OCI-M1 (cell line): ENCODE data around the gene USH1C.

Source experiments
- DNase-seq: peaks from one replicate; lab custom pipeline; 2025; lab: John Stamatoyannopoulos, UW

USH1C gene

DNA sequence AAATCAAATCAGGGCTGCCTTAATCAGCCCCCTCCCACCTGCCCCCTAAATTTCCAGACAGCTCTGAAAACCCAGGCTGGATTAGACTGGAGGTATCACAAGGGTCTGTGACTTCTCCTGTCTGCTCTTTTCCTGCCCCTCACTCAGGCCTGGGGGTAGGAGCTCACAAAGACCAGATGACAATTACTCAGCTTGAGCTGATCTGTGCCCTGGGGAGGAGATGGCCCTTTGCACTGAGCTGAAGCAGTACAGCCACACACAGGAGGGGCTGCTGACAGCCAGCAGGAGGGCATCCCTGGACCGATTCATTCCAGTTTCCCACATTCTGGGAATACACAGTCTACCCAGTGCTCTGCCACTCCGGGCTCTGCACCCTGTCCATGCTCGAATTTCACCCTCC is 71.7 kb downstream of the USH1C start:
- DNase-seq, result no peak

DNA sequence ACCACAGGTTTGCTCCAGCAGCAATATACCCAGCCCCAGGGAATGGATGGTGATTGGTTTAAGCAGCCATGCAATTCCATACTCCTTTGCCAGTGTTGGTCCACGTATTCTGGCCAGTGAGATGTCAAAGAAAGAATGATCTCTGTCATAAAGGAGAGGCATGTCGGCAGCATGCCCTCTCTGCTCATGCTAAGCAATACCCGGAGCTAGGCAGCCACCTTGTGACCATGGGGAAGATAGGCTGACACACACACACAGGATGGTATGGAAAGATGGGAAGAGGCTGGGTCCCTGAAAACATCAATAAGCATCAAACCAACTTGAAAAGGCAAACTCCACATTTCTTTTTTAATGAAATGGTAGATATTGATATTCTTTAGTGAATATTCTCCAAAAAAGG is 72.7 kb downstream of the USH1C start:
- DNase-seq, result no peak

DNA sequence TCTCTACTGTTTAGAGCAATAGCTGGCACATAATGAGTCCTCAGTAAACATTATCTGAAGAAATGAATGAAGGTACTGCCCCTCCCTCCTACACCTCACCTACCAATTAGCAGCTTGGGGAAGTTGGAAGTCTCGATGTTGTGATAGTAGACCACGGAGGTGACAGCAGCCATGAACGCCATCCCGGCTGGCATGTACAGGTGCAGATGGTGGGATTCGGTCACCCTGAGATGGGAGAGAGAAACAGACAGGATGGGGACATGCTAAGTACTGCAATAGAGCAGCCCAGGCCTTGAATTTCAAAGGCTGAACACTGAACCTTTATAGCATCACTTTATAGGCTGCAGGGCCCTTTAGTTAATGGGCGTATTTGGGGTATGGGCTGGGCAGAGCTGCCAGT is 74.2 kb downstream of the USH1C start:
- no peak for DNase-seq

DNA sequence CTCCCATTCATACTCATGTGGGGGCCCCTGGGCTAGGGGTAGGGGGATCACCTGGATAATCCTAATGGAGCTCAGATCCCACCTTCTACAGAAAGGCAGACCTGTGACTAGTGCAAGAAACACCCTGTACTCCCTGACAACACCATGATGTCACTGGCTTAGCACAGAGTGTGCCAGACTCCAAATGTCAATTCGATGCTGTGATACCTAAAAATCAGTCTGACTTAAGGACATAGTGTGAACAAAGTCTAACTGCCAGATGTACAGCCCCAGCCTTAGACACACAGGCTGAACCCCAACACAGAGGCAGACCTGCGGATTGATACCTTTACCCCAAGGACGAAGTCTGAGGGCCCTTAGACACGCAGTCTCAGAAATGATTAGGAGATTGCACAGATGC is 76.1 kb downstream of the USH1C start:
- DNase-seq, result no peak

DNA sequence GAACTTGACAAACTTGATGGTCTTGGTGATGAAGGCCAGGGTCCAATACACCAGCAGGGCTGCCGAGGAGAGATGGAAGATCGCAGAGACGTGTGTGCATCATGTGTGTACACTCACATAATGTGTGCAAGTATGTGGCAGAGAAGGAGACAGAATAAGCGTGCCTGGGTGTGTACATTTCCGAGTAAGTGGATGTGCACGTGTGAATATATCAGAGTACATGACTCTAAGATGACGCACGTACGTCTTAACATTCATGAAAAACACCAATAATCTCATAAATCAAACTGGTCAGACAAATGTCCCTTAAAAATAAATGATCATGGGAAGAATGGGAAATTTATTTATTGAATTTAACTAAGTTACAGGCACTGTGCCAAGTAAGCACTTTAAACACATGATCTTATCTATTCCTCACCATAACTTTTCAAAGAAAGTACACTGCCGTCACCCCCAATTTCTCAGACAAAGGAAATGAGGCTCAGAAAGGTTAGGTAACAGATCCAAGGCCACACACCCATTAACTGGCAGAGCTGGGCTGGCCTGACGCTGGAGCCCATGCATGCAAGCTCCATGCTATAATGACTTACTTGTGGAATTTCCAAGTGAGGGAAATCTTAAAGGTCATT is 80.6 kb downstream of the USH1C start:
- DNase-seq, result no peak

DNA sequence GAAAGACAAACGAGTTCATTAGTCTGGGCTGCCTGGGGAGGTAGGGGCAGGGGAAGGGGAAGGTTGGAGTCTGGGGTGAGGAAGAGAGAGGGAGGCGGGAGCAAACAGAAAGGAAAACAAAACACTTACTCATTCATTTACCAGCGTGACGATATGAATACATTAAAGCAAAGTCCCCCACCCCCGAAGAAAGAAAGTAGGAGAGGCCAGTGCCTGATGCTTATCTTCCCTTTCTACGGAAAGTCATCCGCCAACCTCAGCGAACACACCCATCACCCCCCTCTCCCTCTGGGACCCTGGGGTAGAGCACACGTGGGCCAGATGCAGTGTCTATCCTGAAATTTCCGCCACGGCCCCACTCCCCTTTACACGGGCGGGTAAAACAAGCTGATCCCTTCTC is 81.3 kb downstream of the USH1C start:
- no peak for DNase-seq

DNA sequence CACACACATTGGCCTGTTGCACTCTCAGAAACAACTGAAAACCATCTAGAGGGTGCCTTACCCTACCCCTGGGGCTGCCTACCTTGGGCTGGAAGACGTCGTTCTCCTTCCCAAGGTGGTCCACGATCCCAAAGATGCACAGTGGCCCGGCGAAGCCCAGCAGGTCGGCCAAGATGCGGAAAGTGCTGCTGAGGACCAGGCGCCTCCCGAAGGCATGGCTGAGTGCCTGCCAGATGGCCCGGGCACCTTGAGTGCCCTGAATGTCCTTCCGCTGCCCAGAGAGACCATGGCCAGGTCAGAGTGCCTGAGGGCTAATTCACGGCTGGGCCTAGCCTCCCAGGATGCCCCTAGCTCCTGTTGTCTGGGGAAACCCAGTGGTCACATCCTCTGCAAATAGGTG is 83.8 kb downstream of the USH1C start:
- DNase-seq, result no peak

DNA sequence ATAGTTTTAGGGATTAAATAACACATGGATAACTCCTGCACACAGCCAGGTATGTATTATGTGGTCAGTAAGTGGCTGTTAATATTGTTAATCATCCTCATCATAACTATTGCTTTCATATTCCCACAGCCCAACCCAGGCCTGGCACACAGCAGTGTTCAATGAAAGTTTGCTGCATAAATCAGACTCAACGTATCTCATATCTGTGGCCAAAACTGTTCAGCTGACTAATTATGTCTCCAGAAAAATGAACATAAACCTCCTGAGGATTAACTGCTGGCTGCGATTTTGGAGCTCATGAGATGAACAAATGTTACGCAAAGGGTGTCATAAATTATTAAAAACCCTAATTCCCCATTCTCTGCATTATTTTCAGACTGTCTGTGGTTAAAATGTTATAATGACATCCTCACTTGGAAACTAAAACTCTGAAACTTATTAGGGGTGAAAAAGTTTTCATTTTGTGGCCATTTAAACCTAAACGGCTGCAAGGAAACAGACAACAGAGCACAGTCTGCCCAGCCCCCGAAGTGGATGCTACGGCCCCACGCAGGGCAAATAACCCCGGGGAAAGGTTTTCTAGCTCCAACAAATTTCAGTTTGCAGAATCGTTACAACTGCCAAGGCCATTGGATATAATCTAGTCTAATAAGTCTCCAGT is 84.8 kb downstream of the USH1C start:
- no peak for DNase-seq

DNA sequence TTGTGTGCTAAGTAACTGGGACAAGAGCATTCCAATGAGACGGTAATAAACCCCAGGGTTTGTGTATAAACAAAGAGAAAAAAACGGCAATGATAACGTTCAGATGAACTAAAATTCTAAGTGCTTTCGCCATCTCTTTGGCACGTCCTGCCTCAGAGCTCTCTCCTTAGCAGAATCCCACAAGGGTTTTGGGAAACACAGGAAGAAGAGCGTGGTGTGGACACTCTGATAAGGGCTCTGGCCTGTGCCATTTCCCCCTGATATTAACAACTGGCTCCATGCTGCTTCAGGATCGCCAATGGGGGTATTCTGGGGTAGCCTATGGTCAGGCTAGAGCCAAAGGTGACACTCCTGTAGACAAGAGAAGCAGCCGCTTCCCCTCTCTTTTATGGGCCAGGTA is 85.9 kb downstream of the USH1C start:
- DNase-seq, result no peak

DNA sequence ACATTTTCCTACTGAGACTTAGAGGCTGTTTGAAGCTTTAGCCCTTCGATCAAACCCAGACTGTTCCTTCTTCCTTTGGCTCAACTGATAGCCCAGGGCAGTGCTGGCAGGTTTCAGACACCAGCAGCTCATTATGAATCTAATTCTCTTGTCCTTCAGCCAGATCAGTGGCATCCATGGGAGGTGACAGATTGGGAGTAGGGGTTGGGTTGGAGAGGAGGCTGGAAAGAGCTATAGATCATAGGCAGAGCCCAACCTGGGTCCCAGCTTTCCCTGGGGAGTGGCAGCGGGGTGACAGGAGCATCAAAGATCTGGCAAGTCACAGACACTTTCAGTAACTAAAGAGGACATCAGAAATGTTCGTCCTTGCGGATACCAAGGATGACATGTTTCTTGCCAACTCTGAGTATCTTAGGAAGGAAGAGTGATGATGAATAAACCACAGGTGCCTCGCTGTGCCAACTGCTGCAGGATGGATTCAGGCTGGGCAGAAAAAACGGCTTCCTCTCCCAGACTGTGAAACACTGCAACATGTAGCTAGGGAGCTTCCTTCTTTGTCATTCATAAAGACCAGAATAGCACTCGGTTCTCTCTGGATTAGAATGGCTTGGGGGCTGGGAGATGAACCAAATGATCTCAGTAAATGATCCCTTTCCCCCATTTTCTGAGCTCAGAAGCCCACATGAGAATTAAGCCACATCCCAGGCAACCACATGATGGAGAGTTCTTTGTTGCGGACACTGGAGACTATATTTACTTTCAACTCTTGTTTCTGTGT is 86.6 kb downstream of the USH1C start:
- no peak for DNase-seq

DNA sequence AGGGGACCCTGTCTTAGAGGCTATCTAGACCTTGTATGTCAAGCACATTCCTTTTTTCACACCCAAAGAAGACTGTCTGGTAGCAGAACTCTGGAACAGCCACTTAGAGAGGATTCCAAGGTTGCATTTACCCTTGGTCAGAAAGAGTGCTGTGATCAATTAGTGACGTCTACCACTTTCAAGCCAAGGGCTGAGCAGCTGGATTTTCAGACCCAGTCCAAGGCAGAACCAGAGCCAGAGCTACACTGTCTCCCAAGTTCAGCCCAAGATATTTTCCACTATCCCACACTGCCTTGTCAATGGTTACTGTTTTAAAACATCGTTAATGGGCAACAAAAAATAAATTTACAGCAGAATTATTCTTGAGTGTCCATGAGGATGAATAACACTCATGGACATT is 91.5 kb downstream of the USH1C start:
- DNase-seq, result no peak

DNA sequence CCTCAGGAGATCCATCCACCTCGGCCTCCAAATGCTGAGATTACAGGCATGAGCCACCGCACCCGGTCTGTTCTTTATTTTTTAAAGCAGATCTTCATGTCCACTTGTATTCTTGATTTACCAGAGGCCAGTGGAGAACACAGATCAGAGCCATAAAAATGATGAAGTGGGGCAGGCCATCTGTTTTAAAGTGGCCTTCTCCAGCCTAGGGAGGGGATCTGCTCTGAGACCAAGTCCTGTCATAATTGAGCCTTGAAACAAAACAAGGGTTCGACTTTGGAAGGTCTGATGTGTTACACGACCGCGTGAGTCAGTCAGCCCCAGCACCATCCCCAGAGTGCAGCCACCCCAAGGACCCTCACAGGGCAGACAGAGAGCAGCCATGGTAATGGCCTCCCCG is 95.1 kb downstream of the USH1C start:
- no peak for DNase-seq

DNA sequence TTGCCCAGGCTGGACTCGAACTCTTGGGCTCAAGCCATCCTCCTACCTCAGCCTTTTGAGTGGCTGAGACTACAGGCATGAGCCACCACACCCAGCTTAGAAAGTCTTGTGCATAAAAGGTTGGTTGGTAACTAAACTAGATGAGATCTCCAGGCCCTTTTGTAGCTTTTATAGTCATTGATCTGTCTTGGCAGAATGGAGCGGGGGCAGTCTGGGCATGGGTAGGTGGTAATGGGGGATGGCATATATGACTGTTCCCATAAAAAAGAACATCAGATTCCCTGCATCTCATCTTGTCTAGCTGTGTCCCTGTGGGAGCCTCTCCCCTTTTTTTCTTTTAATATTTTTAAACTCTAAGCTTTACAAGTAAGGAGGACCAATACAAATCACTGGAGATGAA is 97.7 kb downstream of the USH1C start:
- no peak for DNase-seq

DNA sequence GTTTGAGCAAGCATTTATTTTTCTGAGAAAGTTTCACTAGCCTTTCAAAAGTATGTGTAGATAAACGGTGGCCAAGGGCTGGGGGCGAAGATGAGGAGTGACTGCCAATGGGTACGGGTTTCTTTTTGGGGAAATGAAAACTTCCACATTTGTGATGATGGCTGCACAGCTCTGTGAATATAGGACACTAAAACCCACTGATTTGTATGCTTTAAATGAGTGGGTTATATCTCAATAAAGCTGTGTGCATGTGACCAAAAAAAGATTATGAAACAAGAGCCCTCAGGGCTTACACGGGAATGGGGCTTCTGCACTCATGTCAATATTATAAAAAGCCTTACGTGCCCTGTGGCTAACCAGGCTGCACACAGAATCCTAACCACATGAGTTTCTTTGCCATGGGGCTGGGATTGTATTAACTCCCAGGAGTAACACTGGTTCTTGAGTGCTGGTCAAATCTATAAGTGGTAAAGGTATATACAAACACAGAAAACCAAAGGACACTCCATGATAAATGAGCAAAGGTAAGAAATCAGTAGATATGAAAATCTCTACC is 98.9 kb downstream of the USH1C start:
- DNase-seq, result peak; percentile 7

DNA sequence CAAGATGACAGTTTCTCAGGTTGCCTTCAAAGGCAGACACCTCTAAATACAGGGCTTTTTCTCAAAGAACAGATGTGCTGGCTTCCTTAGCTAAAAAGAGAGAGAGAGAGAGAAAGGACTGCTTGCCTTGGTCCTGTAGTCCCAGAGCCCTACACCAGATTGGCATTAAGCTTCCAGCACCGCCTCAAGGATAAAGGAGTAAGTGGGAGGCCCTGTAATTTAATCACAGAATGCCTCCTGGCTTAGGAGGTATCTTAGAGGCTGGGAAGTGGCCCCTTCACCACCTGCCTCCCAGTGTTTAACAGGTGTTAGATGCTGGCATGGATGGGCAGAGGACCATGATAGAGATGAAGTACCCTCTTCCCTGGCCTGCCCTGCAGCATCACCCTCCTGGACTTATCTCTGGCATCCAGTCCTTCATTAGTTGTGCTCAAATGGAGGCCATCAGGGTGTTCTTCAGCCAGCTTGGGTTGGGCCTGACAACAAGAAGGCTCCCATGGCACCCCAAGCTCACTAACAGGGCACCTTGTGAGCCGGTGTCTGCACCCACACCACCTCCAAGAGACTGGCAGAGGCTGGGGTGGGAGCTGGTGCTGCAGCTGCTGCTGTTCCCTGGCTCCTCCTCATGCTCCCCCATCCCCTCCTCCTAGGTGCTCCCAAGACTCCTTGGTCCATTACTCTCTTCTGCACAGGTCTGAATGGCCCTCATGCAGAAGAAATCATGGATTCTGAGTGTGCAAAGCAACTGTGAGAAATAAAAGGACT is 100.1 kb downstream of the USH1C start:
- DNase-seq, result no peak
